Gastroesophageal sphincter (tissue), 4 donors: Measurements from ENCODE around the gene CENPX. TPM values are rescaled to one million over a fixed set of nuclear protein-coding genes. Genes with fewer than 3 reads are reported as not detected.

ENCODE experiments used
- ATAC-seq: fragments of 150-250 bp; one replicate; pipeline ENCODE4 v1.9.1; 2016; ENCODE audit warnings: mild to moderate bottlenecking, moderate library complexity
- H3K27ac ChIP-seq, 4 donors: fragments of 200-600 bp; sonication (generic) in 3 of 4; 1 replicate in 3 of 4; 2 replicates in 1 of 4; pipeline ENCODE4 v1.5.1; 2016 to 2019
- H3K27me3 ChIP-seq: fragments of 200-600 bp; sonication (generic); one replicate; pipeline ENCODE4 v1.5.1; 2019
- H3K36me3 ChIP-seq, 2 donors: fragments of 200-600 bp; sonication (generic); one replicate each; pipeline ENCODE4 v1.5.1; 2019; ENCODE audit warnings: control low read depth in 1 of 2
- H3K4me1 ChIP-seq, 3 donors: fragments of 200-600 bp; sonication (generic); 1 replicate in 2 of 3; 2 replicates in 1 of 3; pipeline ENCODE4 v1.5.1; 2016 to 2019; ENCODE audit warnings: control low read depth in 2 of 3
- H3K4me3 ChIP-seq, 2 donors: fragments of 200-600 bp; sonication (generic); one replicate each; pipeline ENCODE4 v1.5.1; 2019; ENCODE audit warnings: mild to moderate bottlenecking in 1 of 2, moderate library complexity in 1 of 2
- H3K9me3 ChIP-seq, 3 donors: fragments of 200-600 bp; sonication (generic); one replicate each; pipeline ENCODE4 v1.5.1; 2017 to 2019; ENCODE audit warnings: control low read depth in 2 of 3
- CTCF ChIP-seq, 4 experiments: fragments of 200-600 bp in 2 of 4; fragments of 450-650 bp in 2 of 4; sonication (generic) in 1 of 4; IDR thresholded peaks; one replicate each; pipeline ENCODE4 v1.5.1; 2017 to 2019; ENCODE audit warnings: antibody characterized with exemption in 4 of 4, mild to moderate bottlenecking in 2 of 4, moderate library complexity in 2 of 4
- EP300 ChIP-seq: sonication (generic); formaldehyde crosslinking; IDR thresholded peaks from one replicate; pipeline ENCODE4 v1.6.1; 2017; ENCODE audit warnings: antibody characterized with exemption, mild to moderate bottlenecking
- POLR2A ChIP-seq, 2 donors: fragments of 450-650 bp; IDR thresholded peaks; one replicate each; pipeline ENCODE4 v1.6.1; 2017; ENCODE audit warnings: antibody characterized with exemption in 2 of 2, mild to moderate bottlenecking in 2 of 2, moderate library complexity in 1 of 2
- POLR2AphosphoS5 ChIP-seq: sonication (generic); formaldehyde crosslinking; IDR thresholded peaks from one replicate; pipeline ENCODE4 v1.6.1; 2017; ENCODE audit warnings: antibody characterized with exemption
- WGBS, 2 donors: methylation state at CpG; one replicate each; pipeline ENCODE4 v1.1.5; 2018; ENCODE audit warnings: low coverage in 1 of 2; 5-methylcytosine and 5-hydroxymethylcytosine counted together
- total RNA-seq, 4 donors: library from RNA; depleted of rRNA; stranded (reverse); fragments of >200 nt; gene quantifications; one replicate each; pipeline ENCODE4 v1.1.0, GENCODE V29; 2016

Gene CENPX
- total RNA-seq, 4 donors from 2014 or later, result 65.3 to 110 (median 78.8) TPM

DNA sequence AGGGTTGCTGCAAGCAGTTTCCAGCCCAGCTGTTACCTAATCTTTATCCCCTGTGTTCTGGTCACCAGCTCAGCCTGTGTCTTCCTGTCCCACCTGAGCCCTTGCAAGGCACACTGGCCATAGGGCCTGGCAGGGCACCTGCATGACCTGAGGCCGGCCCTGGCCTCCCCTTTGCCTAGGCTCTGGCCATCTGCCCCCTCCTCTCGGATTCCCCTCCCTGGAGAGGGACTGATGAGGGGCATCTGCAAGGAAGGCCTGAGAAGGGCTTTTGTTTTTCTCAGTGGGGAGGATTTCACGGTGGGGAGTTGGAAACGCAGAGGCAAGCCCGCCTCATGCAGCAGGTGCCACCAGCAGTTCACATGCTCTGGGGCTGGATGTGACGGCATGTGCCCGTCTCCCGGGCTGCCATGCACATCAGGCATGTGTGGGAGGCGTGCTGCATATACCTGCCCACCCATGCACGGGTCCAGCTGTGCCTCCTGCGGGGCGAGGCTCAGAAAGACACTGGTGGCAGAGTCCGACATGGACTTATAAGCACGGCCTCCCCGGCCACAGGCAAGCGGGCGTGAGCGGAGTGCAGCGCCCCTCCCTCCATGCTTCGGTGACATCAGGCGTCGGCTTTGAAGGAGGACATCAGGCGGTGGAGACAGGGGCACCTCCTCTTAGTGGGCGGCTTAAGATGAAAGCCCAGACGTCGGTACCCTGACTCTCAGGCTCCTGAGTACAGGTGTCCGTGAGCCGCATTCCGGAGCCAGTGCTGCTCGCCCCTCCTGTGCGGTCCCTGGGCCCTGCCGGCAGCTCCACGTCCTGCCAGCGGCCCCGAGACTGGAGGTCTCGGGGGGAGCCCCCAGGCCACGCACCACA is 28.7 kb downstream of the CENPX start:
- no peak overlapping the region for H3K4me3 ChIP-seq
- no peak for TF ChIP-seq EP300
- no peak for TF ChIP-seq CTCF (IDR thresholded peaks at IDR 0.05)
- no peak for TF ChIP-seq POLR2AphosphoS5
- TF ChIP-seq POLR2A (IDR thresholded peaks at IDR 0.05), result no peak
- no peaks in the 10 kb centered on the region for H3K9me3 ChIP-seq
- no peaks in the 10 kb centered on the region for H3K27me3 ChIP-seq
- WGBS, 2 donors, result no CpG with 5 or more reads among the region's 37 CpGs
- H3K4me1 ChIP-seq, result peaks cover 0 to 29% (median 16%) of the 10 kb centered on the region in 3 donors
- no peak overlapping the region for H3K27ac ChIP-seq
- peaks cover 0 to 58% of the 10 kb centered on the region in 2 donors for H3K36me3 ChIP-seq
- ATAC-seq, result no peak

GRCh38 chr17:81992306-81993102 is 30.2 kb downstream of the CENPX start:
- WGBS, 2 donors, result 78 to 80% methylated on average over 3 of the region's 31 CpGs
- peak overlapping the region in 3 of 4 donors; percentile 45 to 70 (median 66) for H3K27ac ChIP-seq
- H3K4me3 ChIP-seq, result peak overlapping the region in 1 of 2 donors; percentile 27
- no peak for ATAC-seq
- TF ChIP-seq POLR2A (IDR thresholded peaks at IDR 0.05), result no peak
- no peak for TF ChIP-seq EP300
- H3K4me1 ChIP-seq, result peaks cover 0 to 29% (median 16%) of the 10 kb centered on the region in 3 donors
- H3K36me3 ChIP-seq, result peaks cover 0 to 55% of the 10 kb centered on the region in 2 donors
- no peaks in the 10 kb centered on the region for H3K27me3 ChIP-seq
- no peaks in the 10 kb centered on the region for H3K9me3 ChIP-seq

DNA sequence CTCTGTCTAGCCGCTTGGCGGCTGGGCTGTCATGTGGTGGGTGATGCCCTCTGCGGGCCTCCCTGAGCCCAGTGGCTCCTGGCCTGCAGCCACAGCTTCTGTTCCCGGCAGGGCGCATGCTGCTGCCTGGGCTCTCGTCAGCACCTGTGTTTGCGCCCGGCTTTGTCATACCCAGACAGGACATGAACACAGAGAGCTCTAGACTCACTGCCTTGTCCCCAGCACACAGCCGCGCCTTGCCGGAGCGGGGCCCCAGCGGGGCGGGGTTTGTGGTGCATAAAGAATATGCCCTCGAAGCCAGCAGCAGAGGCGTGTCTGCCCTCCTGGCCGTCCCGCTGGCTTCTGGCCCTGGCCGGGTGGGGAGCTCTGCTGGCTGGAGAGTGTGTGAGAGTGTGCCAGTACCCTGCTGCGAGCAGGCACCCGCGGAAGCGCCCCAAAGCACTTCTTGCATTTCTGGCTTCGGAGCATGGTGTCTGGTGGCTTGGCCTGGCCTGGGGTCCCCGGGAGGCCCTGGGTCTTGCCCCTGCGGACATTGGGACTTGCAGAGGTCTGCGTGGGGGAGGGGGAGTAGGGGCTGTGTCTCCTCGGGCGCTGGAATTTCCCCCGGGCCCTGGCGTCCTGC is 30.9 kb downstream of the CENPX start:
- no peaks in the 10 kb centered on the region for H3K27me3 ChIP-seq
- WGBS, 2 donors, result no CpG with 5 or more reads among the region's 31 CpGs
- peak; percentile 73 for ATAC-seq
- H3K9me3 ChIP-seq, result no peaks in the 10 kb centered on the region
- H3K27ac ChIP-seq, result peak overlapping the region in 3 of 4 donors; percentile 45 to 70 (median 66)
- peak overlapping the region in 1 of 2 donors; percentile 27 for H3K4me3 ChIP-seq
- H3K4me1 ChIP-seq, result peaks cover 0 to 29% (median 16%) of the 10 kb centered on the region in 3 donors
- H3K36me3 ChIP-seq, result peaks cover 0 to 56% of the 10 kb centered on the region in 2 donors
- TF ChIP-seq EP300, result no peak
- TF ChIP-seq CTCF (IDR thresholded peaks at IDR 0.05), result peak in 1 of 4 experiments; percentile 19
- no peak for TF ChIP-seq POLR2A (IDR thresholded peaks at IDR 0.05)
- no peak for TF ChIP-seq POLR2AphosphoS5

GRCh38 chr17:81990836-81991683 is 31.6 kb downstream of the CENPX start:
- WGBS, 2 donors, result 40 to 94% methylated on average over 1 to 6 of the region's 25 CpGs
- peaks cover 0 to 29% (median 16%) of the 10 kb centered on the region in 3 donors for H3K4me1 ChIP-seq
- peaks cover 0 to 56% of the 10 kb centered on the region in 2 donors for H3K36me3 ChIP-seq
- no peak for ATAC-seq
- H3K27ac ChIP-seq, result peak overlapping the region in 3 of 4 donors; percentile 45 to 70 (median 66)
- H3K27me3 ChIP-seq, result no peaks in the 10 kb centered on the region
- TF ChIP-seq POLR2AphosphoS5 (no peak), POLR2A (IDR thresholded peaks at IDR 0.05) (no peak), EP300 (no peak), CTCF (IDR thresholded peaks at IDR 0.05) (no peak)
- H3K4me3 ChIP-seq, result peak overlapping the region in 1 of 2 donors; percentile 27
- no peaks in the 10 kb centered on the region for H3K9me3 ChIP-seq
